HFFc6 (cell line): Measurements from ENCODE around the gene PKP4. TPM values are rescaled to one million over a fixed set of nuclear protein-coding genes. Genes with fewer than 3 reads are reported as not detected.

Experiments used
- DNase-seq: peaks from one replicate; pipeline ENCODE4 v3.0.0-alpha.2; 2018
- H3K27ac Mint-ChIP-seq: 2 replicates; pipeline ENCODE4 v1.8.0; 2020; ENCODE audit warnings: mild to moderate bottlenecking, mixed read lengths
- H3K27me3 Mint-ChIP-seq: 2 replicates; pipeline ENCODE4 v1.8.0; 2021; ENCODE audit warnings: mild to moderate bottlenecking, moderate library complexity, mixed read lengths; ENCODE audit not compliant: insufficient read depth
- H3K36me3 Mint-ChIP-seq: 2 replicates; pipeline ENCODE4 v1.8.0; 2021; ENCODE audit warnings: low read depth, mixed read lengths
- H3K4me1 Mint-ChIP-seq: 2 replicates; pipeline ENCODE4 v1.8.0; 2020; ENCODE audit warnings: low read depth, mixed read lengths
- H3K4me3 Mint-ChIP-seq: 2 replicates; pipeline ENCODE4 v1.8.0; 2020; ENCODE audit warnings: mild to moderate bottlenecking, moderate library complexity, mixed read lengths
- H3K9me3 Mint-ChIP-seq: 2 replicates; pipeline ENCODE4 v1.8.0; 2020; ENCODE audit warnings: mild to moderate bottlenecking, mixed read lengths
- CTCF ChIP-seq: fragments of 200-600 bp; sonication (generic); IDR thresholded peaks from 2 replicates; pipeline ENCODE4 v1.5.0; 2021; ENCODE audit warnings: antibody characterized with exemption, mild to moderate bottlenecking
- total RNA-seq, 6 experiments: library from RNA; stranded (reverse); fragmentation: NEBNext Ultra II Directional; extraction: Animal tissue kit (Norgen Biotek cat#: 25700); gene quantifications; 2 replicates in 1 of 6; 3 replicates in 5 of 6; pipeline ENCODE4 v1.2.3, GENCODE V29; 2021

Gene PKP4
- total RNA-seq, 6 experiments from 2014 or later, result 35.9 to 48.9 (median 43.5) TPM

GRCh38 chr2:158484892-158485556 lies 28.3 kb downstream of the PKP4 start:
- DNase-seq, result no peak
- Mint-ChIP-seq H3K9me3 (no peaks in the 10 kb centered on the region), H3K27ac (no peak overlapping the region), H3K27me3 (no peaks in the 10 kb centered on the region), H3K4me3 (no peak overlapping the region), H3K36me3 (peaks cover 4% of the 10 kb centered on the region; the same call in 1 of the 2 replicates), H3K4me1 (peaks cover 52% of the 10 kb centered on the region)
- no peak for TF ChIP-seq CTCF

- no peaks in the 10 kb centered on the region for H3K27me3 Mint-ChIP-seq
- H3K36me3 Mint-ChIP-seq, result peaks cover 4% of the 10 kb centered on the region; the same call in 1 of the 2 replicates
- H3K9me3 Mint-ChIP-seq, result no peaks in the 10 kb centered on the region
- TF ChIP-seq CTCF, result no peak
- H3K4me1 Mint-ChIP-seq, result peaks cover 62% of the 10 kb centered on the region
- peak overlapping the region; percentile 62 for H3K4me3 Mint-ChIP-seq
- no peak for DNase-seq
- H3K27ac Mint-ChIP-seq, result peak overlapping the region; percentile 85
Measured at GRCh38 chr2:158486150-158486969, 29.6 kb downstream of the PKP4 start.

DNA sequence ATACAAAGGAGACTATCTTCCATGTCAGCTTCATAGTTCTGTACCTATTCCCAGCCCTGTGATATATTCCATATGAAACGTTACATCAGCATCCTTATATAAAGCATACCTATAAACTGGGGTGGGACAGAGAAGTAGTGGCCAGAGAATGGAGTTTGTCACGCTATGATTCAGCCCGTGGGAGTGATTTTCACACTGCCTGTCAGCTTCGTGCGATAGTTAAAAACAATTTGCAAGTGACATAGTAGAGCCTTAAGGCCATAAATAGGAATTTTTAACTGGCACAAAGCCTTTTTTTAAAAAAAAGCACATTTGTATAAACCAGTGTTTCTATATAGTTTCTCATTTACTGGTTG lies 30.2 kb downstream of the PKP4 start:
- H3K4me1 Mint-ChIP-seq, result peaks cover 62% of the 10 kb centered on the region
- DNase-seq, result peak; percentile 33

GRCh38 chr2:158487419-158487818 lies 30.7 kb downstream of the PKP4 start:
- peak; percentile 62 for DNase-seq
- Mint-ChIP-seq H3K27ac (peak overlapping the region; percentile 85), H3K9me3 (no peaks in the 10 kb centered on the region)

More for the DNA sequence above, 30.2 kb downstream of the PKP4 start:
- Mint-ChIP-seq H3K27me3 (no peaks in the 10 kb centered on the region), H3K36me3 (peaks cover 4% of the 10 kb centered on the region; the same call in 1 of the 2 replicates), H3K4me3 (peak overlapping the region; percentile 62), H3K9me3 (no peaks in the 10 kb centered on the region), H3K27ac (peak overlapping the region; percentile 85)
- TF ChIP-seq CTCF, result no peak

More at GRCh38 chr2:158487419-158487818, 30.7 kb downstream of the PKP4 start:
- peak overlapping the region; percentile 69 for H3K4me3 Mint-ChIP-seq
- TF ChIP-seq CTCF, result no peak
- no peaks in the 10 kb centered on the region for H3K27me3 Mint-ChIP-seq
- peaks cover under 1% of the 10 kb centered on the region; the same call in 1 of the 2 replicates for H3K36me3 Mint-ChIP-seq
- H3K4me1 Mint-ChIP-seq, result peaks cover 57% of the 10 kb centered on the region
